HG02798 (cell line): ENCODE measurements around the gene CENPM.

Experiments used
- ATAC-seq: cut with Tn5 transposase; IDR thresholded peaks from one replicate; pipeline ENCODE4 v1.9.1; 2021; ENCODE audit warnings: mild to moderate bottlenecking; ENCODE audit not compliant: unreplicated experiment, poor library complexity

Gene CENPM

DNA sequence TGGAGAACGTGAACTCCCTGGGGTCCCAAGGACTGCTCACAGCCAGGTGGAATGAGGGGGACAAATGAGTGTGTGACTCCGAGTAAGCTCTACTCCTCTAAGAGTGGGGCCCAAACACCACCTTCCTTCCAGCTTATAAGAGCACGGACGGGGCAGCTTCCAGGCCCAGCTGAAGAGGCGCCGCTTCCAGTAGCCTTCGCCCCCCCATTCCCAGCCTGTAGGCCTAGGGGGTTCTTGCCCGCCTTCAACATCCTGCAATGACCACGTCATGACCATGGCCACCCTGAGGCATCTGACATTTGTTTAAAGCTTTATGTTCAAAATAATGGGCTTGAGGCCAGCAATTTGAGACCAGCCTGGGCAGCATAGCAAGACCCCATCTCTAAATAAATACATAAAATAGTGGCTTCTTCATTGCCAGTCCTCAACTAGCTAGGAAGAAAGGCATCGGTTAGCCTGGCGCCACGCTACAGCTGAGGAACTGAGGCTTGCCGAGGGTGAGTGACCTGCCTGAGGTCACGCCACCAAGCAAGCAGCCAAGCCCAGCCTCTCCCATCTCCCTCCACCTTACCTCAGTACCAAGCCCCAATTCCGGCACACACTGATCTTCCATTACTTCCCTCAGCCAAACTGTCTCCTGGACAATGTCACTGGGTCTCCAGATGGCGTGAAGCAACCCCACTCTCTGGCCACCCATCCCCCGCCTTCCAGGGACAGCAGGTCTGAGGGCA is 12.5 kb downstream of the CENPM start:
- no peak for ATAC-seq

DNA sequence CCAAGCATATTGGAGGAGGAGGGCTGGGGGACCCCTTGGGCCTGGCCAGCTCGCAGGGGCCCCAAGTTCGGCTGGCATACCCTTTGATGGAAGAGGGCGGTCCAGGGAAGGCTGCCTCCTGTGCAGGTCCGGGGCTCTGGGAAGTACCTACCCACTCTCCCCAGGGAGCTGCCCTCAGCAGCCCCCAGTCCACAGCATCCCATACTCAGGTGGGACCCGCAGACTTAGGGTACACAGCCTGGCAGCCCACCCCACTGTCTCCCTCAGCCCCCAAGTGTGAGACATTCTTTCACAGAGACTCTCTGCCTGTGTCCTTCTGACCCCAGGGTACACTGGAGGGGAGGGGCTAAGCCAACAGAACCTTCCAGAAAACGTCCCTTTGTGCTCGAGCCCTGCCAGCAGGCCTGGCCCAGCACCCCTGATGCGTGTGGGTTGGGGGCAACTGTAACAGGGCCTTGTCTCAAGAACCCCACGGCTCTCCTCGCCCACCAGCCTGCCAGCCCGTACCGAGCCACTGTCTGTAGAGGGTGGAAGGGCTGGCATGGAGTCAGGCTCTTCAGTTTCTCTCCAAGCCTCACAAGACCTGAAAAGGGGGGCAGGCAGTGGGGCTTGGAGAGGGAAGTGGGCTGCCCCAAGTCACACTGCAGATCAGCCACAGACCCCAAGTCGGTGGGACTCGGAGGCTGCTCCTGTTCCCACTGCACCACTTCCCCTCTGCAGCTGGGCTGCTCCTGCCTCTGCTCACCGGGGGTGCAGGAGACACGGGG is 13.4 kb downstream of the CENPM start:
- ATAC-seq, result no peak

DNA sequence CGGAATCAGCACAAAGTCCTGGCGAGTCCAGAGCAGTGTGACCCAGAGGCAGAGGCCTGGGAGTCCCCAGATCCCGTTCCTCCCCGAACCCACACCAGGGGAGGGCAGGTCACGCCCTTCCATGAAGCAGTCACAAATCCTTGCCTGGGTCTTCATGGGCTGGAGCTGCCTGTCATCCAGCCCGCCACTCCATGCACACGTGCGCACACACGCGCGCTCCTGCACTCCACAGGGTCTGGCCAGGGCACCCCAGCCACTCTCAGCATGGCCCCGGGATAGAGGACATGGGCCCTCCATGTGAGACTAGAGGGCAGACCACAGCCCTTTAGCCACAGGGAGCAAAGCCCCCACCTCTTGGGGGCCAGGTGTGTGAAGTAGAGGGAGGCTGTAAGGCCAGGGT is 14.6 kb downstream of the CENPM start:
- ATAC-seq, result no peak

DNA sequence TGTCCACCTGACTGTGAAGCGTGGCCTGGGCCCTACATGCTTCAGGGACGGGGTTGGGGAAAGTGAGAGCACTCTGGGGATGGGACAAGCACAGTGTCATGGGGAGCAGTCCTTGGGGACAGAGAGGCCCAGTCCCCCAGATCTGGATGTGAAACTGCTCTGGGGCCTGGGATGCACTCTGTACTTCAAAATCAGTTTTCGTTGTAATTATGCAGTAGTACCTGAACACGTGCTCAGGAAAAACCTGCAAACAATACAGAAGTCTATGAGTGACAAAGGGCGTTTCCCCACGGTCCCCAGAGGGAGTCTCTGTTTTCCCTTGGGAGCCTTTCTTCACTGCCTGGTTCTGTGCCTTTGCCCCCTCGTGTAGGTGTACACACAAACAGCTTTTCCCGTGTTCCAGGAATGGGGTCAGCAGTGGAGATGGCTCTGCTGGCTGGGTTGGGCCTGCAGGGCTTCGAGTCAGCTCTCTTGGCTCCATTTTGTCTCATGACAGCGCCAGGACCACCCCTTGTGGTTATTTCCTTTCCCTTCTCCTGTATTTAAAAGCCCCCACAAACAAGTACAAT is 15.2 kb downstream of the CENPM start:
- no peak for ATAC-seq

DNA sequence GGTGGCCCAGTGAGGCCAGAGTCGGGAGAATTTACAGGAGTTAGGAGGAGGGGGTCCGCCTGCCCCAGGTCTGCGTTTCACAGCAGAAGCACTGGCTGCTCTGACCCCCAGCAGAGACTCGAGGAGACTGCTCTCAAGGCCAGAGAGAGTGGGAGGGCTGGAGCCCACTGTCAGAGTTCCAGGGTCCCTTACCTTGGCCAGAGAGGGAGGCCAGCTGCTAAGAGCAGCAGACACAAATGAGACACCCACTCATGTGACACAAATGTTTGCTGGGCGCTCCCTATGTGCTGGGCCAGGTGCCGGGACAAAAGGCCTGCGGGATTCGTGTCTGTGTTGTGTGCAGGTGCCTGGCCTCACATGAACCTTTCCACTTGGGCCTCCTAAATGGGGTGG is 17.5 kb downstream of the CENPM start:
- ATAC-seq, result no peak

DNA sequence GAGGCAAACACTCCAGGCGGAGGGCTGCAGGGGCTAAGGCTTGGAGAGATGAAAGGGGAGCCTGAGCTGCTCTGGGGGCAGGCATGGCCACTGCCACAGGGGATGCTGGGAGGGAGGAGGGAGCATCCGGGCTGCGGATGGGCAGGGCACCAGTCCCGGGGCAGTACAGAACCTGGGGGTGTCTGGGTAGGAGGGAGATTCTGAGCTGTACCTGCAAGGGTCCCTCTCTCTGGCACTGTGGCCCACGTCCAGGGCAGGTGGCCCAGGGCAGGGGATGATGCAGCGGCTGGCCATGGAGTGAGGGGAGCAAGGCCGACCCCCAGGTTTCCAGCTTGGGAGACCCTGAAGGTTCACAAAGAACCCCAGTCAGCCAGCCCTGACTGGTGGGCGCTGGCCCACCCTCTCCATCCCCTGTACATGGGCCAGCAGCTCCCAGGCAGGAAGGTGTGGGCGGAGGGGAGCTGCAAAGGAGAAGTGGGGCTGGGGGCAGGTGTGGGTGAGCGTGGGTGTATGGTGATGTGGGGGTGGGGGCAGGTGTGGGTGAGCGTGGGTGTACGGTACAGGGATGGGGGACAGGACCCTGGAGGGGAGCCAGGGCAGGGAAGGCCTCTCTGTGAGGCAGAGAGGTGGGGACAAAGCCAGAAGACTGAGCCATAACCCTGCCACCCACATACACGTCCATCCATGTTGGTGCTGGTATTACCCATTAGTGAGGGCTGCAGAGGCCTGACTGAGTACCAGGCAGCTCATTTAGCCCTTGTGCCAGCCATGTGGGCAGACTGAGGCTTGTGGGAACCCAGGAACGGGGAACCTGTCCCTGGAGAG is 18.1 kb downstream of the CENPM start:
- ATAC-seq, result no peak

DNA sequence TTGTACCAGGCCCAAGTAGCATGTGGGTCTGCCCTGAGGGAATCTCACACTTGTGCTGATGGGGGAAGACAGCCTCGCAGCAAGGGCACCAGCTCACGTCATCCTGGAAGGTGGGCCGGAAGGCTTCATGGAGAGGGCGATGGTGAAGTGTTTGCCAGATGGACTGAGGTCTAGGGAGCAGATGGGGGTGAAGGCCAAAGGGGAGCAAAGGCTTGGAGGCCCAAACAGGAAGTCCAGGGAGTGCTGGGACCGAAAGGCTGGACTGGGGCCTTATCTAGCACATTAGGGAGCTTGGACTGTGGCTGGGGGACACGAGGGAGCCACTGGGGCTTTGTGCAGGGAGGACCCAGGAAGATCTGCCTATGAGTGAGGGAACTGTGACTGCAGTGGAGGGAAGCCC is 19.1 kb downstream of the CENPM start:
- ATAC-seq, result no peak

DNA sequence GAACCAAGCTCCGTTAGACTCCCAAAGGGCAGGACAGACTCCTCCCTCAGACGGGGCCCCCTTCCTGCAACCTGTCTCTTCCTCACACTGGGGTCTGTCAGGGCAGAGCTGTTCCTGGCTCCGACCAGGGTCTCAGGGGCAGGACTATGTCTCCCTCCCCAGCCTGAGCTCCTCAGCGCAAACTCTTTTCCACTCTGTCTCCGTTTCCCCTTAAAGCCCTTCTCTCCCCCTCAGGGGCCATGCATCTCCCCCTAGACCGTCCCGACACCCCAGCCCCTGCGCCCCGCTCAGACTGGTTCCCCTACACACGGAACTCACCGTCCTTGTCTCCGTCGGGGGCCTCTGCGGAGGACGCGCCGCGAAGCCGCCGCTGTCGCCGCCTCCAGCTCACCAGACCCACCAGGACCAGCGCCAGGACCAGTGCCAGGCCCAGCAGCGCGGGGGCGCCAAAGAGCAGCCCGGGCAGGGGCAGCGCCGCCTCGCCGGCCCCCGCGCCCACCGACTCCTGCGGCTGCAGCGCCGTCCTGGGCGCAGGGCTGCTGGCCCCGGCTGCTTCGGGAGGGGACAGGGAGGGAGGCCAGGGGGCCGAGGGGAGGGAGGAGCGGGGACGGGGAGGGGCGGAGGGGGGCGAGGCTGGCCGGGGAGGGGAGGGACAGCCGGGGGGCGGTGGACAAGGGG is 21.0 kb downstream of the CENPM start:
- peak; percentile 47 for ATAC-seq

DNA sequence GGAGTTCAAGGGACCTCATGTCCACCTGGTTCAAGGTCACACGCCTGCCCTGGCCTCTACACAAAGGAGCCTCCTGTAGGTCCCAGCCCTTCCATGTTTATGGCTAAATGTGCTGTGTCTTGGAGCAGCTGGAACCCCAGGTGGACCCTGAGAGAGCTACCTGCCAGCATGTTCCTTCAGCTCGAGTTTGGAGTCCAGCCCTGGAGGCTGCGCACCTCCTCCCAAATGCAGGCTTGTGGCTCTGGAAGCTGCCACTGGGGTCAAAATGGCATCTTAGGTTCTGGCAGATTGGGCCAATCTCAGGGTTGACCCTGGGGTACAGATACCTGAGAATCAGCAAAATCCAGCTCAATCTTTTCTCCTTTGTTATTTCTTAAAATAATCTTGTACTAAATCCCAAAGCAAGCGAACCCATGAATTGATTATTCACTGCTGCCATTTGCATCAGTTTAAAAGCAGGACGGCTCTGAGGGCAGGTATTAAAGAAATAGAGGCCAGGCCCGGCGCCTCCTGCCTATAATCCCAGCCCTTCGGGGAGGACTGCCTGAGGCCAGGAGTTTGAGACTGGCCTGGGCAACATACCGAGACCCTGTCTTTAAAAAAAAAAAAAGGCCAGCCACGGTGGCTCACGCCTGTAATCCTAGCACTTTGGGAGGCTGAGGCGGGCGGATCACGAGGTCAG is 23.2 kb downstream of the CENPM start:
- no peak for ATAC-seq

DNA sequence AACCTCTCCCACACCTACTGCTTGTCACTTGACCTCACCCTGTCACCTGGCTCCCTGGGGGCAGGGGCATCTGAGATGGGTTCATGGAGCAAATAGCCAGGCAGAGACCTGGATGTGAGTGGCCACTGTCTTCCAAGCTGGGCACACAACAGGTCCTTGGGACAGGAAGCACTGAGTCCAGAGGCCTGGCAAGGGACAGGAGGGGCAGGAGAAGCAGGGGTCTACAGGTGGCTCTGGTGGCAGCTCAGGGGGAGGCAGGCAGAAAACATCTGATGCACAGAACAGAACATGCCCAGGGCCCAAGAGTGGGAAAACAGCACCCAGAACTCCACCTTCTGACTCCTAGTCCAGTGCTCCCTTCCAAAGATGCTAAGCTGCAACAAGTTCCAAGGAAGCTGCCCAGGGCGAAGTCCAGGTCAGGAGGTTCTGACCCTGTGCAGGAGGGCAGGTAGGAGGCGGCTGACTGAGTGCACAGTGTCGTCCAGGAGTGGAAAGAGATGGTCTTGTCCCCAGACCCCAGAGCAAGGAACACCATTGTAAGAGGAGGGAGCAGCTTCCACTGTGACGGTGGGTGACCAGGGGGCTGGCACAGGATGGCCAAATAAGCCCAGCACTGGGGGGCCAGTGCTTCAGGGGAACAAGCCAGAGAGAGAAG is 23.9 kb downstream of the CENPM start:
- no peak for ATAC-seq

DNA sequence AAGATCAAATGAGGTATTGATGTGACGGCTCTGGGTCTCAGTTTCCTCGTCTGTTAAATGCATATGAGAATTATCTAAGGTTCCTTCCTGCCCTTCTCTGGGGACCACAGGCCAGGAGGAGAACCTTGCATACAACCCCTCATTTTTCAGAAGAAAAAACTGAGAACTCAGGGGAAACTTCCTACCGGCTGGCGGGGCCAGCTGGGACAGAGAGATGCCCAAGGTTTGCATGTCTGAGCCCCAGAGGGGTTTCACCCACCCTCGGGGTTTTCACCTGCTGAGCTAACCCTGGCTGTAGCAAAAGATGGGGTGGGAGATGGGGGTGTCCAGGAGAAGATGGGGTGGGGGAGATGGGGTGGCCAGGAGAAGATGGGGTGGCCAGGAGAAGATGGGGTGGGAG is 24.6 kb downstream of the CENPM start:
- no peak for ATAC-seq

DNA sequence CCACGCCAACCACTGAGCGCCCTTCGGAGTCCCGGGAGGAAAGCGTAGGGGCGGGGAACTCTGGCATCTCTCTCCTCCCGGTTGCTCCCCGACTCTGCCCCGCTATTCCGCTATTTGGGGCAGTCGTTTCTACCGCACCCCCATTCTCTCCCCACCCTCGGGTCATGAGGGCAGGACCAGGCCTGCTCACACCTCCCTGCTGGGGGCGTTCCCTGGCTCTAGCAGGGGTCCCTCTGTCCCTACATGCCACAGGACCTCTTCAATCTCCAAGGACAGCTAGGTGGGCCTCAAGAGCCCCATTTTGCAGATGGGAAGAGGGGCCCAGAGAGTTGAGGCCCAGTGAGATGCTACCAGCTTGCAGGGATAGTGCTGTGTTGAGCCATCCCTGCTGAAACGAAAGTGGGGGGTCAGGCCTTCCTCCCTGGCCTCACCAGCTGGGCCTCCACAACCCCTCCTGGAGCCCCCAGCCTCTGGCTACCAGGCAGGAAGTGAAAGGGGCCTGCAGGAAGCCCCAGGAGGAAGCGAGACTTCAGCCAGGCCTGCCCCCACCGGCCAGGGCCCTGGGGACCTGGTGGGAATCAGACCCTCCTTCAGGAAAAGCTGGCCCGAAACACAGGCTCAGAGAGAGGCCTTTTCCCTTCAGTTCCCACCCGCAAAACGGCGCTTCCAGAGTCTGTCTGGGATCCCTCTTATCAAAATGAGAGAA is 26.5 kb downstream of the CENPM start:
- ATAC-seq, result peak; percentile 18

DNA sequence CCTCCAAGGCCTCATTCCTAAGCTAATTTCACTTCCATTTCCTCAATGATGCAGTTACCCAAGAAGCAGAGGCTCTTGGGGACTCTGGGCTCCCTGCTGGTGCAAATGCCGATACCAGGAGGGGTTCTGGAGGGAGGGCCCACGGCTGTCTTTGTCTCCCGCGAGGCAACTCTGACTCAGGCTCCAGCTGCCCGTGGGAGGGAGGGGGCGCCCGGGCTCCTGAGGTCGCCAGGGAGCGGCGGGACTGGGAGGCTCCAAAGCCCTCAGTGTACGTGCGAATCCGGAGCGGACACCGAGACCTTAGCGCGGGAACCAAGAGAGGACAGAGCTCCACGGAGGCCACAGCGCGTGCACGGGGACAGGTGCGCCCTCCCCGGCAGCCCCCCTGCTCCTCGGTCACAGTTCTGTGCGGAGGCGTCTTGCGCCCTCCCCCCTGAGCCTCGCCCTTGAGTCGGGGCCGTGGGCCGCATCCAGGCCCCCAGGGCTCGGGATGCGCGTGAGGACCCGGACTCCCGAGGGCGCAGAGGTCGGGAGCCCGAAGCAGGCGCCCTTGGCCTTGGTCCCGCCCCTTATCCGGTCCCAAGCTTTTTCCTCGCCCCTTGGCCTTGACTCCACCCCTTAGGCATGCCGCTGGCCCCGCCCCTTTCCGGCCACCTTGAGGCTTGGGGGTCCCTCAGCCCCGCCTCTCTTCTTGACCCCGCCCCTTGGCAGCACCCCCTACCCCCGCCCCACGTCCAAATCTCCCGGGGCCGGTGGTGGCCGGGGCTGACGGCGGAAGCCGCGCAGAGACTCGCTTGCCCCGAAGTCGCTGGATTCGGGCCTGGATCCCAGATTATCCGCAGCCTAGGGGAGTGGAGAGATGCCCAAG is 27.4 kb downstream of the CENPM start:
- peak; percentile 62 for ATAC-seq

DNA sequence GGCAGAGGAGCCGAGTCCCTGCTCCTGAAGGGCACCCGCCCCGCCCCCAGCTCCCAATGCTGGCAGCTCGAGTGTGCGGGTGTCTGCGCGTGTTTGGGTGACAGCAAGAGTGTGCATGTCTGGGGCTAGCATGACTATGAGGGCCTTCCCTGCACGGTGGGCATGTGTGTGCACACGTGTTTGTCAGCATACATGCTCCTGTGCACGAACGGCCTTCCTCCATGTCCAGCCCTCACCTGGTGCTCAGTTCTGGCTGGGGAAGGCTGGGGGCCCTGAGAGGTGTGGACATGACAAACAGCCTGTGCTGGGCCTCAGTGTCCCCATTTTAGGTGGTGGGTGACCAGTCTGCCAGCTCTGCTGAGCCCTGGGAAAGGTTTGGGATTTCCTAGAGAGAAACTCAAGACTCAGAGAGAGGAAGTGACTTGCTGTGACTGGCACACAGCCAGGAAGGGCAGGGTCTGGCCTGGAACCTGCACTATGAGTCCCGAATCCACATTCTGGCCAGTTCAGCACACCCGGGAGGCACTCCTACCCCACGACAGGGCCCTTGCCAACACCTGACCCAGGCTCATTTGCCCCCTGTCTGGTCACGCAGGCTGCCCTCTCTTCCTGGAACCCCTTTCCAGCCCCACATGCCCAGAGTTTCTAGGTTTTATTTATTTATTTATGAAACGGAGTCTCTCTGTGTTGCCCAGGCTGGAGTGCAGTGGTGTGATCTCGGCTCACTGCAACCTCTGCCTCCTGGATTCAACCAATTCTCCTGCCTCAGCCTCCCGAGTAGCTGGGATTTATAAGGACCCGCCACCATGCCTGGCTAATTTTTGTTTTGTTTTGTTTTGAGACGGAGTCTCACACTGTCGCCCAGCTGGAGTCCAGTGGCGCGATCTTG is 28.8 kb downstream of the CENPM start:
- no peak for ATAC-seq

DNA sequence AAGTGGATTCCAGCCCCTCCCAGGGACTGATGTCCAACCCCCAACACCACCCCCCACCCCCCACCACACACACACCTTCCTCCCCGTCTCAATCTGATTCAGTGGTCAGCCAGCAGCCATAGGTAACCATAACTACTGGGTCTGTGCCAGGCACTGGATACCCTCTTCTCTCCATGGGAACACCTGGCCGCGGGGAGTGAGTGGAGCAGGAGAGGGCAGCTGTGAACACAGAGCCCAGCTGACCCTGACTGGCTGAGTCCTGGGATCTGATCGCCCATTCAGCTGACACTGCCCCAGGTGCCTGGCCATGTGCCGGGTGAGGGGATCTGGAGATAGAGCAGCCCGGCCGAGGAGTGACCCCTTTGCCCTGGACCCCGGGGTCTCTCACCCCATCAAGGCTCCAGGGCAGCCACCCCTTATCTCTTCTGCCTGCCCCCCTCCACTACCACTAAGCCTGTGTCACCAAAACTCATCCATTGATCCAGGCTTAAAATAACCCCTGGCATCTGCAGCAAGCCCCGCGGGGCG is 29.5 kb downstream of the CENPM start:
- no peak for ATAC-seq

DNA sequence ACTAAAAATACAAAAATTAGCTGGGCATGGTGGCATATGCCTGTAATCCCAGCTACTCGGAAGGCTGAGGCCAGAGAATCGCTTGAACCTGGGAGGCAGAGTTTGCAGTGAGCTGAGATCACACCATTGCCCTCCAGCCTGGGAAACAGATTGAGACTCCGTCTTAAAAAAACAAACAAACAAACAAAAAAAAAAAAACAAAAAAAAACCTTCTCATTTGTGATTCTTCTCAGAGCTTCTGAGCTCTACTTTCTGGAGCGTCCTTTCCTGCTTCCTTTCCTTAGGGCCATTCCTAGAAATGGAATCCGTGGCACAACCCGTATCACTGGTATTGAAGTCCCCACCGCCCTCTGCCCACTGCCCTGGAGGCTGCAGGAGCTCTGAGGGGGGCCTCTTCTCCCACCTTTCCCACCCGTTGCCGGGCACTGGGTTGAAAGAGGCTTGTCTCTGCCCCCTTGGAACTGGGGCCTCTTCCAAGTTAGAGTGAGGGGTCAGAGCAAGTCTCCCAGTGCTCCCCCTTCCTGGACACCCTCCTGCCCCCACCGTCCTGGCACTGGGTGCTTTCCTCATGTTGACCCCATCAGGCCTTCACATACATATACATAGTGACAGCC is 30.1 kb downstream of the CENPM start:
- no peak for ATAC-seq
